Measurements from ENCODE around the gene KCNN1.
"Not testable (repeated sequence)": the region's sequence is repeated elsewhere in the genome, so short reads cannot be mapped to it uniquely, and the experiment has no call there.

KCNN1 gene

DNA sequence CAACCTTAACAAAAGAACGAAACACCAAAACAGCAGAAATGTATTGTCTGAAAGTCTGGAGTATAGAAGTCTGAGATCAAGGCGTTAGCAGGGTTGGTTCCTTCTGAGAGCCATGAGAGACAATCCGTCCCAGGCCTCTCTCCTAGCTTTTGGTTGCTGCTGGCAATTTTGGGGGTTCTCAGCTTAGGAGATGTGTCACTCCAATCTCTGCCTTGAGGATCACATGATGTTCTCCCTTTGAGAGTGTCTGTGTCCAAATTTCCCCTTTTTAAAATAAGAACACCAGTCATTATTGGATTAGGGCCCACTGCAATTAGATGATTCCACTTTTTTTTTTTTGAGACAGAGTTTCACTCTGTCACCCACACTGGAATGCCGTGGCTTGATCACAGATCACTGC is 10.1 kb downstream of the KCNN1 start:
- TF ChIP-seq, protein P1, sequence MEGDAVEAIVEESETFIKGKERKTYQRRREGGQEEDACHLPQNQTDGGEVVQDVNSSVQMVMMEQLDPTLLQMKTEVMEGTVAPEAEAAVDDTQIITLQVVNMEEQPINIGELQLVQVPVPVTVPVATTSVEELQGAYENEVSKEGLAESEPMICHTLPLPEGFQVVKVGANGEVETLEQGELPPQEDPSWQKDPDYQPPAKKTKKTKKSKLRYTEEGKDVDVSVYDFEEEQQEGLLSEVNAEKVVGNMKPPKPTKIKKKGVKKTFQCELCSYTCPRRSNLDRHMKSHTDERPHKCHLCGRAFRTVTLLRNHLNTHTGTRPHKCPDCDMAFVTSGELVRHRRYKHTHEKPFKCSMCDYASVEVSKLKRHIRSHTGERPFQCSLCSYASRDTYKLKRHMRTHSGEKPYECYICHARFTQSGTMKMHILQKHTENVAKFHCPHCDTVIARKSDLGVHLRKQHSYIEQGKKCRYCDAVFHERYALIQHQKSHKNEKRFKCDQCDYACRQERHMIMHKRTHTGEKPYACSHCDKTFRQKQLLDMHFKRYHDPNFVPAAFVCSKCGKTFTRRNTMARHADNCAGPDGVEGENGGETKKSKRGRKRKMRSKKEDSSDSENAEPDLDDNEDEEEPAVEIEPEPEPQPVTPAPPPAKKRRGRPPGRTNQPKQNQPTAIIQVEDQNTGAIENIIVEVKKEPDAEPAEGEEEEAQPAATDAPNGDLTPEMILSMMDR (IDR thresholded peaks at IDR 0.05; ENCODE audit: low read depth, low read length): no peak
- no peak overlapping the region for H3K4me3 ChIP-seq (ENCODE audit: low read depth, low read length)

DNA sequence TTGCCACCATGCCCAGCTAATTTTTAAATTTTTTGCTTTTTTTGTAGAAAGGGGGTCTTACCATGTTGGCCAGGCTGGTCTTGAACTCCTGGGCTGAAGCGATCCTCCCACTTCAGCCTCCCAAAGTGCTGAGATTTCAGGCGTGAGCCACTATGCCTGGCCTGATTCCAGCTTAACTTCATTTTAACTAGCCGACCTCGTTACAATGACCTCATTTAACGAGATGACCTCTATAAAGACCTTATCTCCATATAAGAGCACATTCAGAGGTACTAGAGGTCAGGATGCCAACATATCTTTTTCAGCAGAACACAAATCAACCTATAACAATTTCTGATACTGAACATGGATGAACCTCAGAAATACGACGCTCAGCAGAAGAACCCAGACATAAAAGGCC is 10.6 kb downstream of the KCNN1 start:
- TF ChIP-seq, protein P1 (IDR thresholded peaks at IDR 0.05; ENCODE audit: low read depth, low read length): no peak
- H3K4me3 ChIP-seq (ENCODE audit: low read depth, low read length): no peak overlapping the region

DNA sequence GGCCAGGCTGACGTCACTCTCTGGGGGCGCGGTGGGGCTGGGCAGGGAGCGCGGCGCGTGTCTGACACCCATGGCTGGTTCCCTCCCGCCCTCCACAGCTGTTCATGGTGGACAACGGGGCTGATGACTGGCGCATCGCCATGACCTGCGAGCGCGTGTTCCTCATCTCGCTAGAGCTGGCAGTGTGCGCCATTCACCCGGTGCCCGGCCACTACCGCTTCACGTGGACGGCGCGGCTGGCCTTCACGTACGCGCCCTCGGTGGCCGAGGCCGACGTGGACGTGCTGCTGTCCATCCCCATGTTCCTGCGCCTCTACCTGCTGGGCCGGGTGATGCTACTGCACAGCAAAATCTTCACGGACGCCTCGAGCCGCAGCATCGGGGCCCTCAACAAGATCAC is 14.7 kb downstream of the KCNN1 start:
- H3K4me3 ChIP-seq (ENCODE audit: low read depth, low read length): no peak overlapping the region
- TF ChIP-seq, protein P1 (IDR thresholded peaks at IDR 0.05; ENCODE audit: low read depth, low read length): no peak

DNA sequence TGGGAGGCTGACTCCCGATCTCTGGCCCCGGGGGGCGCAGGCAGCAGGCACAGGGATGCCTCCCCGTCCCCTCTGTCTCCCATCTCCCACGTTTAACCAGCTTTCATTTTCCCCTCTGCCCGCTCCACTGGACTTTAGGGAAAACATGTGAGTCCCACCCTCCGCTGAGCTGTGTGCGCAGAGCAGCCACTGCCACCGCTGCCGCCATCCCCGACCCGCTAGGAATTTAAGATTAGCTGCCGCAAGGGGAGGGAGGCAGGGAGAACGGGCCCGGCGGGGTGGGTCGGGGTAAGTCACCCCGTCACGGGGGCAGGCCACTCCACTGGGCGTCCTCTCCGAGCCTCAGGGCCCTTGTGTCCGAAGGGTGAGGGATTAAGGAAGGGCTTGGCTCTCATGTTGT is 15.5 kb downstream of the KCNN1 start:
- no peak overlapping the region for H3K4me3 ChIP-seq (ENCODE audit: low read depth, low read length)
- TF ChIP-seq, protein P1 (IDR thresholded peaks at IDR 0.05; ENCODE audit: low read depth, low read length): no peak

DNA sequence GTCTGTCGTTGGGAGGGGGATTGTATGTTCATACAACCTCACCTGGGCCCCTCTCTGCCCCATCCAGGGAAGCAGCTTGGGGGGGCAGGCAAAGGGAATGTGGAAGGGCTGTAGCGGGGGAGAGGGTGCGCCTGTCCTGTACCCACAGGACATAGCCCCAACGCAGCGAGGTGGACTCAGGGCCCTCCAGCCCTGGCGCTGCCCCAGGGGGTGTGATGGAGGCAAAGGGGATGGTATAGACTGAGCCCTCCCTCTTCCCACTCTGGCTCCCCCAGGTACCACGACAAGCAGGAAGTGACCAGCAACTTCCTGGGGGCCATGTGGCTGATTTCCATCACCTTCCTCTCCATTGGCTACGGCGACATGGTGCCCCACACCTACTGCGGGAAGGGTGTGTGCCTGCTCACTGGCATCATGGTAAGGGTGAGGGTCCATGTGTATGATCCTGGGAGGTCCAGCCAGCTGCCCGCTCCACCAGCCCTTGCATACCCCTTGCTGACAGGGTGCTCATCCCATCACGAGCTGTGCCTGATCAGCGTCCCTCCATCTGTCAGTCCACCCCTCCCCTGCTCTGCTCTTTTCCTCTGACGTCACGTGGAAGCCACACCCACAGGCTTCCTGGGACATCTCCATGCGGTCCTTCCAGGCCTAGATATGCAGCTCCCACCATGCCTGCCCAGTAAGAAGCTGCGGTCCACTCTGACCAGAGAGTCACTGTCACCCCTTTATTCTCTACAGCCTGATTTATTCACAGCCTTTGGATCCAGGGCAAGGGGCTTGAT is 18.3 kb downstream of the KCNN1 start:
- H3K4me3 ChIP-seq (ENCODE audit: low read depth, low read length): no peak overlapping the region
- TF ChIP-seq, protein P1 (IDR thresholded peaks at IDR 0.05; ENCODE audit: low read depth, low read length): no peak

DNA sequence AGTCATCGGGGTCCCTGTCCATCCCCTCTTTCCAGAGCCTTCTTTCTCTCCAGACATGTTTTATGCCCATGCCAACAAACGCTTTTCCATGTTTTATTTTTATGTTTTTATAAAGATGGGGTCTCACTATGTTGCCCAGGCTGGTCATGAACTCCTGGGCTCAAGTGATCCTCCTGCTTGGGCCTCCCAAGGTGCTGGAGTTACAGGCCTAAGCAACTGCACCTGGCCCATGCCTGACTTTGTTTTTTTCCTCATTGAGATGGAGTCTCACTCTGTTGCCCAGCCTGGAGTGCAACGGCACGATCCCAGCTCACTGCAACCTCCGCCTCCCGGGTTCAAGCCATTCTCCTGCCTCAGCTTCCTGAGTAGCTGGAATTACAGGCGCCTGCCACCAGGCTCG is 19.7 kb downstream of the KCNN1 start:
- H3K4me3 ChIP-seq (ENCODE audit: low read depth, low read length): not testable (repeated sequence)

DNA sequence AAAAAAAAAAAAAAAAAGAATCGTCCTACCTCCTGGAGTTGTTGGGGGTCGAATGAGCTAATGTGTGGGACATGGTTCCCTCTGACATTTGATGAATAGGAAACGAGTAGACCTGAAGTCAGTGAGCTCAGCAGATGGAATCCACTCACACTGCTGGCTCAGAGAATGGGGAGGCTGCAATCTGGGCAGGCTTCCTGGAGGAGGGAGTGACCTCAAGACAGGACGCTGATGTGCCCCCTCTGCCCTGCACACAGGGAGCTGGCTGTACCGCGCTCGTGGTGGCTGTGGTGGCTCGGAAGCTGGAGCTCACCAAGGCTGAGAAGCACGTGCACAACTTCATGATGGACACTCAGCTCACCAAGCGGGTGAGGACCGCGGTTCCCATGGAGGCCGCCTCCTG is 21.3 kb downstream of the KCNN1 start:
- H3K4me3 ChIP-seq (ENCODE audit: low read depth, low read length): no peak overlapping the region
- TF ChIP-seq, protein P1 (IDR thresholded peaks at IDR 0.05; ENCODE audit: low read depth, low read length): no peak

Measured in WI38 (cell line).